ENCODE measurements around the gene IP6K1. TPM values are rescaled to one million over a fixed set of nuclear protein-coding genes. Genes with fewer than 3 reads are reported as not detected.

The IP6K1 gene
- total RNA-seq, 1 donor: 48.5 TPM

DNA sequence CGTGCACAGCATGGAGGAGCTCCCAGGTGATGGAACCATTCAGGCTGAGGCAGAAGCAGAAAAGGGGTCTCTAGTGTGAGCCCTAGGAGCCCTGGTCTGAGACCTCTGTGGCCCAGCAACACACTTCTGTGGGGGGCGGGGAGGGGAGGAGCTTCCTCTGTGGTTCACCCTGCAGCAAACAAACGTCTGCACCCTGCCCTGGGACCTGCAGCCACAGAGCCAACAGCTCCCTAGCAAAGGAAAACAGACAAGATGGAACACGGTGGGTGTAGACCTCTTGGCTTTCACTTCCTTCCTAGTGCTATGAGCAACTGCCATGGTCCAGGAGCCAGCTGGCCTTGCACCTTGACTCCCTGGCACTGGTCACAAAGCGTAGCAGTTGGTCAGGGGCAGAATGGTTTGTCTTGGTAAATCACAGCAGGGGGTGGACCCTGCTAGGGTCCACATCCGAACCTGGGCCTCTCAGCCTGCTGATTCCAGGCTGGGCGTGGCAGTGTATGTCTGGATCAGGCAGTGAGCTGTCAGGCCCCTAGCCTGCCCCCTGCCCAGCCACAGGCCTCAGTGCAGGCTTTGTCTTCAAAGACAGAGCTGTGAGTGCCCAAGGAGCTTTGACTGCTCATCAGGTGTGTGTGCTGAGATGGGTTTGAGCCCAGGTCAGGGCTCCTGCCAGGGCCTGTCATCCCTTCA lies 73.6 kb downstream of the IP6K1 start:
- H3K36me3 ChIP-seq (ENCODE audit: insufficient read depth, low read length): no peaks in the 10 kb centered on the region
- H3K9me3 ChIP-seq (ENCODE audit: low read depth, low read length): no peaks in the 10 kb centered on the region
- TF ChIP-seq, protein P1, sequence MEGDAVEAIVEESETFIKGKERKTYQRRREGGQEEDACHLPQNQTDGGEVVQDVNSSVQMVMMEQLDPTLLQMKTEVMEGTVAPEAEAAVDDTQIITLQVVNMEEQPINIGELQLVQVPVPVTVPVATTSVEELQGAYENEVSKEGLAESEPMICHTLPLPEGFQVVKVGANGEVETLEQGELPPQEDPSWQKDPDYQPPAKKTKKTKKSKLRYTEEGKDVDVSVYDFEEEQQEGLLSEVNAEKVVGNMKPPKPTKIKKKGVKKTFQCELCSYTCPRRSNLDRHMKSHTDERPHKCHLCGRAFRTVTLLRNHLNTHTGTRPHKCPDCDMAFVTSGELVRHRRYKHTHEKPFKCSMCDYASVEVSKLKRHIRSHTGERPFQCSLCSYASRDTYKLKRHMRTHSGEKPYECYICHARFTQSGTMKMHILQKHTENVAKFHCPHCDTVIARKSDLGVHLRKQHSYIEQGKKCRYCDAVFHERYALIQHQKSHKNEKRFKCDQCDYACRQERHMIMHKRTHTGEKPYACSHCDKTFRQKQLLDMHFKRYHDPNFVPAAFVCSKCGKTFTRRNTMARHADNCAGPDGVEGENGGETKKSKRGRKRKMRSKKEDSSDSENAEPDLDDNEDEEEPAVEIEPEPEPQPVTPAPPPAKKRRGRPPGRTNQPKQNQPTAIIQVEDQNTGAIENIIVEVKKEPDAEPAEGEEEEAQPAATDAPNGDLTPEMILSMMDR (IDR thresholded peaks at IDR 0.05; ENCODE audit: extremely low read depth, low read depth, low read length): no peak
- no peak overlapping the region for H2AFZ ChIP-seq (ENCODE audit: low read length)
- H3K4me3 ChIP-seq (ENCODE audit: insufficient read depth, low read length): no peak overlapping the region
- H3K79me2 ChIP-seq (ENCODE audit: insufficient read depth, low read length): no peaks in the 10 kb centered on the region
- no peak for DNase-seq (ENCODE audit: insufficient read length, low spot score, missing footprints)
- no peaks in the 10 kb centered on the region for H4K20me1 ChIP-seq (ENCODE audit: insufficient read depth, low read length)
- H3K27me3 ChIP-seq (ENCODE audit: insufficient read depth, low read length): no peaks in the 10 kb centered on the region
- H3K27ac ChIP-seq (ENCODE audit: low read depth, low read length): no peak overlapping the region
- H3K4me1 ChIP-seq (ENCODE audit: insufficient read depth, low read length): no peaks in the 10 kb centered on the region
- no peak overlapping the region for H3K4me2 ChIP-seq (ENCODE audit: insufficient read depth, low read length)

DNA sequence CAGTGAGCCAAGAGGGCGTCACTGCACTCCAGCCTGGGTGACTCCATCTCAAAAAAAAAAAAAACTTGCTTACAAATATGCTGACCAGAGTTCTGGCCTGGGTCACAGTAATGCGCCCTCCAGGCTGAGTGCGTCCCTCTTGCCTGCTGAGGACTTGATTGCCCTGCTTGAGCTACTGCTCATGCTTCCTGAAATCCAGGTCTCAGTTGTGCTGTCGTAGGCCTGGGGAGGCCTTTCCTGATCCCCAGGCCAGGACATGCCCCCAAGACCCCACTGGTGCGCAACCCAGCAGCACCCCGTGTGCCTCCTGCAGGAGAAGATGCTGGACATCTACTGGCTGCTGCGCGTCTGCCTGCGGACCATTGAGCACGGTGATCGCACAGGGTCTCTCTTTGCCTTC lies 74.2 kb downstream of the IP6K1 start:
- H3K79me2 ChIP-seq (ENCODE audit: insufficient read depth, low read length): no peaks in the 10 kb centered on the region
- no peak overlapping the region for H3K27ac ChIP-seq (ENCODE audit: low read depth, low read length)
- H3K4me2 ChIP-seq (ENCODE audit: insufficient read depth, low read length): no peak overlapping the region
- H3K27me3 ChIP-seq (ENCODE audit: insufficient read depth, low read length): no peaks in the 10 kb centered on the region
- H3K36me3 ChIP-seq (ENCODE audit: insufficient read depth, low read length): no peaks in the 10 kb centered on the region
- TF ChIP-seq, protein P1 (IDR thresholded peaks at IDR 0.05; ENCODE audit: extremely low read depth, low read depth, low read length): no peak
- H4K20me1 ChIP-seq (ENCODE audit: insufficient read depth, low read length): no peaks in the 10 kb centered on the region
- no peak overlapping the region for H2AFZ ChIP-seq (ENCODE audit: low read length)
- no peak for DNase-seq (ENCODE audit: insufficient read length, low spot score, missing footprints)
- H3K9me3 ChIP-seq (ENCODE audit: low read depth, low read length): no peaks in the 10 kb centered on the region
- no peak overlapping the region for H3K4me3 ChIP-seq (ENCODE audit: insufficient read depth, low read length)
- no peaks in the 10 kb centered on the region for H3K4me1 ChIP-seq (ENCODE audit: insufficient read depth, low read length)

DNA sequence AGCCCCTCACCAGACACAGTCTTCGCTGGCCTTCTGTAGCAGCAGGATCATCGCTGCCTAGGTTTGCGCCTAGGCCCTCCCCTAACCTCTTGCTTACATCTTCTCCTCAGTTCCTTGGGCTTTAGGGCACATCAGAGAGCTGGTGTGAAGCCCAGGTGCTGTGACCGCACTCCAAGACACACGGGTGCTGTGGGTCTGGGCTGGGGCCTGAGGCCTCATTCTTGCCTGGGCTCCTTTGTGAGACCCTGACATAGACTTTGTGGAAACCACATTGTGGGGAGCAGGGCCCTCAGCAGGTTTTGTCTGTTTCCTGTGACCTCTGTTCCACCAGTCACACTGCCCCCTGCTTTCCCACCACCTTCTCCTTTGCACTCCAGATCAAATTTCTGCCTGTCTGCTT lies 74.9 kb downstream of the IP6K1 start:
- Histone ChIP-seq H3K4me3 (ENCODE audit: insufficient read depth, low read length) (no peak overlapping the region), H3K27me3 (ENCODE audit: insufficient read depth, low read length) (no peaks in the 10 kb centered on the region), H3K27ac (ENCODE audit: low read depth, low read length) (no peak overlapping the region), H3K9me3 (ENCODE audit: low read depth, low read length) (no peaks in the 10 kb centered on the region), H3K4me1 (ENCODE audit: insufficient read depth, low read length) (no peaks in the 10 kb centered on the region), H2AFZ (ENCODE audit: low read length) (no peak overlapping the region), H3K79me2 (ENCODE audit: insufficient read depth, low read length) (no peaks in the 10 kb centered on the region), H4K20me1 (ENCODE audit: insufficient read depth, low read length) (no peaks in the 10 kb centered on the region), H3K4me2 (ENCODE audit: insufficient read depth, low read length) (no peak overlapping the region), H3K36me3 (ENCODE audit: insufficient read depth, low read length) (no peaks in the 10 kb centered on the region)
- TF ChIP-seq, protein P1 (IDR thresholded peaks at IDR 0.05; ENCODE audit: extremely low read depth, low read depth, low read length): no peak
- peak; percentile 47 for DNase-seq (ENCODE audit: insufficient read length, low spot score, missing footprints)

DNA sequence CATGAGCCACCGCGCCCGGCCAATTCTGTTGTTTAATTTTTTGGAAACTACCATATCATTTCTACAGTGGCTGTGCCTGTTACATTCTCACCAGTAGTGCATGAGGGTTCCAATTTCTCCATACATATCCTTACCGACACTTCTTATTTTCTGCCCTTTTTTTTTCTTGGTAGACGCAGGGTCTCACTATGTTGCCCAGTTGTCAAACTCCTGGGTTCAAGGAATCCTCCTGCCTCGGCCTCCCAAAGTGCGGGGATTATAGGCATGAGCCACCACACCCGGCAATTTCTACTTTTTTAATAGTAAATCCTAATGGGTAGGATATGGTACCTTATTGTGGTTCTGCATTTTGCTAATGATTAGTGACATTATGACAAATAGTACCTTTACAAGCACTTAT lies 76.5 kb downstream of the IP6K1 start:
- no peaks in the 10 kb centered on the region for H3K4me1 ChIP-seq (ENCODE audit: insufficient read depth, low read length)
- no peak overlapping the region for H3K27ac ChIP-seq (ENCODE audit: low read depth, low read length)
- no peaks in the 10 kb centered on the region for H3K27me3 ChIP-seq (ENCODE audit: insufficient read depth, low read length)
- TF ChIP-seq, protein P1 (IDR thresholded peaks at IDR 0.05; ENCODE audit: extremely low read depth, low read depth, low read length): no peak
- DNase-seq (ENCODE audit: insufficient read length, low spot score, missing footprints): no peak
- H4K20me1 ChIP-seq (ENCODE audit: insufficient read depth, low read length): no peaks in the 10 kb centered on the region
- peaks cover 2% of the 10 kb centered on the region for H3K36me3 ChIP-seq (ENCODE audit: insufficient read depth, low read length)
- H3K9me3 ChIP-seq (ENCODE audit: low read depth, low read length): no peaks in the 10 kb centered on the region
- no peak overlapping the region for H3K4me3 ChIP-seq (ENCODE audit: insufficient read depth, low read length)
- H2AFZ ChIP-seq (ENCODE audit: low read length): no peak overlapping the region
- H3K79me2 ChIP-seq (ENCODE audit: insufficient read depth, low read length): no peaks in the 10 kb centered on the region
- no peak overlapping the region for H3K4me2 ChIP-seq (ENCODE audit: insufficient read depth, low read length)

All from osteoblast (primary cell).